ENCODE results near the gene ETHE1. TPM values are rescaled to one million over a fixed set of nuclear protein-coding genes. Genes with fewer than 3 reads are reported as not detected.

Gene ETHE1
- total and polyA plus RNA-seq, 7 donors = 13.0 to 22.8 (median 18.5) TPM

DNA sequence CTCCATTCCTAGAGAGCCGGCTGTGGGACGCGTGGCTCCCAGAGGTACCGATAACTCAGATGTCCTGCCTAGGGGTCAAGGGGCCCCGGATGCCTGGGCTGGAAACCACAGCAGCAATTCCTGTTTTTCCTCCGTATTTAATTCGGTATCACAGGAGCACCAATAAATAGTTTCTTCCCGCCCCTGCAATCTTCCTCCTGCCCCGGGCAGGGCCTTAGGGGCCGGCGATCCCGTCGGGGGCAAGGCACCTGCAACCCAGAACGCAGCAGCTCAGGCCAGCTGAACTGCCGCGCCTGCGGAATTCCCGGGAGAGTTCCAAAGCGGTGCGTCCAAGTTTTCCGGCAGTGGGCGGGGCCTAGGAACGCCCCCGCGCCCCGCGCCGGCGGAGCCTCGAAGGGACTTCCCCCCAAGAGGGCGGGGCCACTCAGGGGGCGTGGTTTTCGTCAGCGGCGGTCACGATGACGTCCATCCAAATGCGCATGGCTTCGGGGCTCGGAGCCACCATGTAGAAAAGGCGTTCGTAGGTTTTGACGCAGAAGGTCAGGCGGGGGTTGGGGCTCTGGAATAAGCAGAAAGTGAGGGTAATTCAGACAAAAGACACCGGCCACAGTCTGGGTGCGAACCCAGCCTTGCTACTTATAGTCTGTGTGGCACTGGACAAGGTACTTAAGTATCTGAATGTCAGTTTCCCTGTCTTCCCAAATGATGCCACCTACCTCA, 51.9 kb downstream of the ETHE1 start:
- WGBS, 3 donors = 3 to 6% (median 4%) methylated on average over 46 of the region's 46 CpGs
- ATAC-seq (peak; percentile 96 to 98 (median 98)), DNase-seq (peak; percentile 94 to 96)
- Histone ChIP-seq H3K4me3 (peak overlapping the region; percentile 61), H3K36me3 (ENCODE audit: insufficient read depth in 1 of 2, low read depth in 1 of 2) (no peaks in the 10 kb centered on the region), H3K9me3 (no peaks in the 10 kb centered on the region), H3K4me1 (peaks cover 7% of the 10 kb centered on the region), H3K27me3 (ENCODE audit: insufficient read depth in 3 of 3, low read length in 2 of 3) (no peaks in the 10 kb centered on the region), H3K27ac (peak overlapping the region; percentile 80)
- TF ChIP-seq, protein P1, sequence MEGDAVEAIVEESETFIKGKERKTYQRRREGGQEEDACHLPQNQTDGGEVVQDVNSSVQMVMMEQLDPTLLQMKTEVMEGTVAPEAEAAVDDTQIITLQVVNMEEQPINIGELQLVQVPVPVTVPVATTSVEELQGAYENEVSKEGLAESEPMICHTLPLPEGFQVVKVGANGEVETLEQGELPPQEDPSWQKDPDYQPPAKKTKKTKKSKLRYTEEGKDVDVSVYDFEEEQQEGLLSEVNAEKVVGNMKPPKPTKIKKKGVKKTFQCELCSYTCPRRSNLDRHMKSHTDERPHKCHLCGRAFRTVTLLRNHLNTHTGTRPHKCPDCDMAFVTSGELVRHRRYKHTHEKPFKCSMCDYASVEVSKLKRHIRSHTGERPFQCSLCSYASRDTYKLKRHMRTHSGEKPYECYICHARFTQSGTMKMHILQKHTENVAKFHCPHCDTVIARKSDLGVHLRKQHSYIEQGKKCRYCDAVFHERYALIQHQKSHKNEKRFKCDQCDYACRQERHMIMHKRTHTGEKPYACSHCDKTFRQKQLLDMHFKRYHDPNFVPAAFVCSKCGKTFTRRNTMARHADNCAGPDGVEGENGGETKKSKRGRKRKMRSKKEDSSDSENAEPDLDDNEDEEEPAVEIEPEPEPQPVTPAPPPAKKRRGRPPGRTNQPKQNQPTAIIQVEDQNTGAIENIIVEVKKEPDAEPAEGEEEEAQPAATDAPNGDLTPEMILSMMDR (IDR thresholded peaks at IDR 0.05) = no peak
- intact Hi-C loops (cut with DNase I) = no loop called here

DNA sequence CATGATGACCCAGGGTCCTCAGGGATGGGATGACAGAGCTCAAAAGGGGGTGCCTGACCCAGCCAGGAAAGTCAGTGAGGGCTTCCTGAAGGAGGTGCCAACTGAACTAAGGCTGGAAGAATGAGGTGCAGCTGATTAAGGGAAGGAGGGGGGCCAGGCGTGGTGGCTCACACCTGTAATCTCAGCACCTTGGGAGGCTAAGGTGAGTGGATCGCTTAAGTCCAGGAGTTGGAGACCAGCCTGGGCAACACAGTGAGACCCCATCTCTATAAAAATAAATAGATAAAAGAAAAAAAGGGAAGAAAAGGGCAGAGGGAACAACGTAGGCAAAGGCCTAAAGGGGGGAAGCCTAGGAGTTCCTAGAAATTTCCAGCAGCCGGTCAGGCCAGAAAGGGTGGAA, 52.5 kb downstream of the ETHE1 start:
- H3K9me3 ChIP-seq = no peaks in the 10 kb centered on the region
- ATAC-seq (no peak), DNase-seq (no peak)
- peaks cover 7% of the 10 kb centered on the region for H3K4me1 ChIP-seq
- peak overlapping the region; percentile 54 for H3K27ac ChIP-seq
- TF ChIP-seq, protein P1 (IDR thresholded peaks at IDR 0.05) = no peak
- 67 to 68% (median 67%) methylated on average over 4 of the region's 4 CpGs for WGBS, 3 donors
- H3K36me3 ChIP-seq (ENCODE audit: insufficient read depth in 1 of 2, low read depth in 1 of 2) = no peaks in the 10 kb centered on the region
- peaks cover 0 to 2% (median 0%) of the 10 kb centered on the region in 3 donors for H3K27me3 ChIP-seq (ENCODE audit: insufficient read depth in 3 of 3, low read length in 2 of 3)
- intact Hi-C loops (cut with DNase I) = no loop called here
- H3K4me3 ChIP-seq = peak overlapping the region; percentile 61

DNA sequence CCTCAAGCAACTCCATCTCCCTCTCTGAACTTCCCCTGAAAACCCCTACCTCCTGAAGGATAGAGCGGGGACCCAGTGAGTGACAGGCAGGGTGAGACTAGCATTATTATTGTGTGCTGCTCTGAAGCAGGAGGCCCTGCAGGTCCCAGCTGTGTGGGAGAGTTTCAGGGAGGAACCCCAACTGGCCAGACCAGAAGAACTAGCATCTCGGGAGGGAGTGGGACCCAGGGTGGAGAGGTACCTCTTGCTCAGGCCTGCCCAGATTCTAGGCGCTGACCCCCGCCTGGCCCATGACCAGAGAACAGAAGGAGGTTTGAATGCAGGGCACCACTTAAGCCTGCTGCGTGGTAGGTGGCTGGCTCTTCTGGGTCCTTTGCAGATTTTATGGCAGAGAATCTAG, 55.9 kb downstream of the ETHE1 start:
- Histone ChIP-seq H3K9me3 (no peaks in the 10 kb centered on the region), H3K27me3 (ENCODE audit: insufficient read depth in 3 of 3, low read length in 2 of 3) (peaks cover 0 to 4% (median 4%) of the 10 kb centered on the region in 3 donors), H3K27ac (no peak overlapping the region), H3K4me1 (peaks cover 7% of the 10 kb centered on the region), H3K4me3 (no peak overlapping the region), H3K36me3 (ENCODE audit: insufficient read depth in 1 of 2, low read depth in 1 of 2) (no peaks in the 10 kb centered on the region)
- intact Hi-C loops (cut with DNase I) = no loop called here
- no peak for DNase-seq
- WGBS, 3 donors = 79 to 86% (median 83%) methylated on average over 5 of the region's 5 CpGs
- ATAC-seq = no peak
- TF ChIP-seq, protein P1 (IDR thresholded peaks at IDR 0.05) = no peak

DNA sequence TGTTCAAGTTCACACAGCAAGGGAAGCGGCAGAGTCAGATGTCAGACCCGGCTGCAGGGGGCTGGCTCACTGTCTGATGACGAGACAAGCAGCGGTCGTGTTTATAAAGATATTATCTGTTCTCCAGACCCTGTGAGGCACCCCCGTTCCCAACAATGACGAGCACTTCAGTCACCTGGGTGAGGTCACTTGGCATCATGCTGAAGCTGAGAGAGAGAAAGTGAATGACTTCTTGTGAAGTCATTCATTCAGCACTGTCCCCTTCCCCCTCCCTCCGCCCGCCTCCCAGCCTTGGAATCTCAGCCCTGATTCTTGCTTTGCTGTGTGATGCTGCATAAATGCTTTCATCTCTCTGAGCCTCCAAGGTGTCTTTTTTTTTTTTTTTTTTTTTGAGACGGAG, 56.7 kb downstream of the ETHE1 start:
- Histone ChIP-seq H3K27me3 (ENCODE audit: insufficient read depth in 3 of 3, low read length in 2 of 3) (peaks cover 0 to 12% (median 9%) of the 10 kb centered on the region in 3 donors), H3K4me1 (peaks cover 7% of the 10 kb centered on the region), H3K36me3 (ENCODE audit: insufficient read depth in 1 of 2, low read depth in 1 of 2) (no peaks in the 10 kb centered on the region), H3K27ac (no peak overlapping the region), H3K9me3 (no peaks in the 10 kb centered on the region), H3K4me3 (no peak overlapping the region)
- intact Hi-C loops (cut with DNase I) = no loop called here
- WGBS, 3 donors = 65 to 74% (median 69%) methylated on average over 9 to 10 of the region's 10 CpGs
- DNase-seq = no peak
- TF ChIP-seq, protein P1 (IDR thresholded peaks at IDR 0.05) = no peak
- no peak for ATAC-seq

DNA sequence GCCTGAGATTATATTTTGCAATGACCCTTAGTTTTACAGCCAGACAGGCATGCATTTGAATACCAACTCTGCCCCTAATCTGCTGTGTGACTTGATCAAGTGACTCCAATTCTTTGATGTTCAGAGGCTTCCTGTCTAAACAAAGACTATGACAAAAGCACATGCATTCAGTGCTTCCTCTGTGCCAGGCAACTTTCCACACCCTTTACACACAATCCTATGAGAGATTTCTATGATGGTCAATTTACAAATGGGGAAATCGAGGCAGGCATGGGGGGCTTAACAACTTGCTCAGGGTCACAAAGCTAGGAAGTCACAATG, 57.9 kb downstream of the ETHE1 start:
- no peak for ATAC-seq
- 74 to 88% (median 79%) methylated on average over 1 of the region's 1 CpG for WGBS, 3 donors
- no peak overlapping the region for H3K4me3 ChIP-seq
- no peaks in the 10 kb centered on the region for H3K4me1 ChIP-seq
- H3K9me3 ChIP-seq = no peaks in the 10 kb centered on the region
- DNase-seq = no peak
- TF ChIP-seq, protein P1 (IDR thresholded peaks at IDR 0.05) = no peak
- intact Hi-C loops (cut with DNase I) = loop anchor here in 1 of 2 donors (5.0 kb wide), 1 partner anchor 33 kb away; the partner anchor contains the start of gene PHLDB3
- no peak overlapping the region for H3K27ac ChIP-seq
- no peaks in the 10 kb centered on the region for H3K36me3 ChIP-seq (ENCODE audit: insufficient read depth in 1 of 2, low read depth in 1 of 2)
- H3K27me3 ChIP-seq (ENCODE audit: insufficient read depth in 3 of 3, low read length in 2 of 3) = peaks cover 0 to 17% (median 9%) of the 10 kb centered on the region in 3 donors
